Hepatocyte (in vitro differentiated cells): ENCODE measurements around the gene MAD1L1.

ENCODE experiments used
- EZH2 ChIP-seq: fragments of 200-600 bp; sonication (generic); IDR thresholded peaks from 2 replicates; pipeline ENCODE4 v1.6.1; 2016; ENCODE audit warnings: antibody characterized with exemption, mild to moderate bottlenecking, borderline replicate concordance
- EZH2phosphoT487 ChIP-seq: fragments of 200-600 bp; sonication (generic); IDR thresholded peaks from one replicate; pipeline ENCODE4 v1.6.1; 2018; ENCODE audit warnings: antibody characterized with exemption, mild to moderate bottlenecking, low read depth, moderate library complexity; ENCODE audit not compliant: unreplicated experiment, severe bottlenecking
- TF ChIP-seq, protein P1 (sequence below): fragments of 200-600 bp; sonication (generic); IDR thresholded peaks from 2 replicates; pipeline ENCODE4 v1.5.1; 2016; ENCODE audit warnings: antibody characterized with exemption, mild to moderate bottlenecking; ENCODE audit not compliant: poor library complexity

DNA sequence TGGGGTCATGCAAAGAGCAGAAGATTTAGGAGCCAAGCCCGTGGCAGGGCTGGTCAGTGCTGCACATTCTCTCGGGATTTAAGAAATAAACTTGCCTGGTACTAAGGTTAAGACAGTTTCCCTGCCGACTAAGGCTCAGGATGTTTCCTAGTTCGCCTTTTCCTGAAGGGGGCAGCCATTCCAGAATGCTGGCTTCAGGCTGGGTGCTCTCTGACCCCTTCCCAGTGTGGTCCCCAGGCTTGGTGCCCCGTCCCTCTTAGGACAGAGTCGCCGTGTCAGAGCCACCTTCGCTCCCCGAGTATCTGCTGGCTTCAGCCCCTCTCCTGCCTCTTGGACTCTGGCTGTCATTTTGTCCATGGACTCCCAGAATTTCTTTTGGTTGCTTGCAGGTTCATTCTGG lies 445.5 kb downstream of the MAD1L1 start:
- TF ChIP-seq, protein P1, sequence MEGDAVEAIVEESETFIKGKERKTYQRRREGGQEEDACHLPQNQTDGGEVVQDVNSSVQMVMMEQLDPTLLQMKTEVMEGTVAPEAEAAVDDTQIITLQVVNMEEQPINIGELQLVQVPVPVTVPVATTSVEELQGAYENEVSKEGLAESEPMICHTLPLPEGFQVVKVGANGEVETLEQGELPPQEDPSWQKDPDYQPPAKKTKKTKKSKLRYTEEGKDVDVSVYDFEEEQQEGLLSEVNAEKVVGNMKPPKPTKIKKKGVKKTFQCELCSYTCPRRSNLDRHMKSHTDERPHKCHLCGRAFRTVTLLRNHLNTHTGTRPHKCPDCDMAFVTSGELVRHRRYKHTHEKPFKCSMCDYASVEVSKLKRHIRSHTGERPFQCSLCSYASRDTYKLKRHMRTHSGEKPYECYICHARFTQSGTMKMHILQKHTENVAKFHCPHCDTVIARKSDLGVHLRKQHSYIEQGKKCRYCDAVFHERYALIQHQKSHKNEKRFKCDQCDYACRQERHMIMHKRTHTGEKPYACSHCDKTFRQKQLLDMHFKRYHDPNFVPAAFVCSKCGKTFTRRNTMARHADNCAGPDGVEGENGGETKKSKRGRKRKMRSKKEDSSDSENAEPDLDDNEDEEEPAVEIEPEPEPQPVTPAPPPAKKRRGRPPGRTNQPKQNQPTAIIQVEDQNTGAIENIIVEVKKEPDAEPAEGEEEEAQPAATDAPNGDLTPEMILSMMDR = no peak
- TF ChIP-seq EZH2 (no peak), EZH2phosphoT487 (no peak)
